ENCODE measurements around the gene ZCCHC18. TPM values are rescaled to one million over a fixed set of nuclear protein-coding genes. Genes with fewer than 3 reads are reported as not detected.
A peak's percentile ranks its signal among the peaks of the same experiment; 100 is the strongest.

Gene ZCCHC18
- total RNA-seq, 4 donors from 2014 or later = 0.42 TPM; not detected in 3

GRCh38 chrX:104156630-104157529 lies 44.6 kb downstream of the ZCCHC18 start, which contains the start of gene SLC25A53:
Gene SLC25A53 (minus strand): TSS chrX:104157009. CDS start chrX:104105257, 51,752 bp downstream.
- Histone ChIP-seq H3K4me3 (peak within 1 kb of the TSS; percentile 55), H3K36me3 (no peaks in the 10 kb centered on the region), H3K27me3 (no peaks in the 10 kb centered on the region), H3K27ac (peak within 1 kb of the TSS; percentile 92), H3K4me1 (peaks cover 9% of the 10 kb centered on the region), H3K9me3 (no peaks in the 10 kb centered on the region)
- DNase-seq (ENCODE audit: low spot score in 2 of 2) = peak; percentile 86 to 87
- peak in 1 of 2 donors; percentile 28 for TF ChIP-seq POLR2A (IDR thresholded peaks at IDR 0.05)
- TF ChIP-seq POLR2AphosphoS5 (IDR thresholded peaks at IDR 0.05) = peak in 2 of 3 donors; percentile 41 to 72
- TF ChIP-seq, protein P1, sequence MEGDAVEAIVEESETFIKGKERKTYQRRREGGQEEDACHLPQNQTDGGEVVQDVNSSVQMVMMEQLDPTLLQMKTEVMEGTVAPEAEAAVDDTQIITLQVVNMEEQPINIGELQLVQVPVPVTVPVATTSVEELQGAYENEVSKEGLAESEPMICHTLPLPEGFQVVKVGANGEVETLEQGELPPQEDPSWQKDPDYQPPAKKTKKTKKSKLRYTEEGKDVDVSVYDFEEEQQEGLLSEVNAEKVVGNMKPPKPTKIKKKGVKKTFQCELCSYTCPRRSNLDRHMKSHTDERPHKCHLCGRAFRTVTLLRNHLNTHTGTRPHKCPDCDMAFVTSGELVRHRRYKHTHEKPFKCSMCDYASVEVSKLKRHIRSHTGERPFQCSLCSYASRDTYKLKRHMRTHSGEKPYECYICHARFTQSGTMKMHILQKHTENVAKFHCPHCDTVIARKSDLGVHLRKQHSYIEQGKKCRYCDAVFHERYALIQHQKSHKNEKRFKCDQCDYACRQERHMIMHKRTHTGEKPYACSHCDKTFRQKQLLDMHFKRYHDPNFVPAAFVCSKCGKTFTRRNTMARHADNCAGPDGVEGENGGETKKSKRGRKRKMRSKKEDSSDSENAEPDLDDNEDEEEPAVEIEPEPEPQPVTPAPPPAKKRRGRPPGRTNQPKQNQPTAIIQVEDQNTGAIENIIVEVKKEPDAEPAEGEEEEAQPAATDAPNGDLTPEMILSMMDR (IDR thresholded peaks at IDR 0.05) = no peak
- TF ChIP-seq EP300 (IDR thresholded peaks at IDR 0.05) = no peak
- 44% methylated on average over 44 of the region's 44 CpGs for WGBS

Other genes with a start within 250 kb of the ZCCHC18 start
- 1 to 10 TPM in 3 of 4 donors, under 1 TPM in 1; 0.83 to 3.4 (median 2.4) TPM for gene TMSB15B, start 149.9 kb upstream of the ZCCHC18 start, total RNA-seq
- gene H2BW1, start 98.8 kb upstream of the ZCCHC18 start, total RNA-seq = not detected
- gene H2BW2, start 72.6 kb upstream of the ZCCHC18 start, total RNA-seq = not detected
- gene TMSB15C, start 36.3 kb upstream of the ZCCHC18 start, total RNA-seq = 1 to 10 TPM in 3 of 4 donors, under 1 TPM in 1; 0.25 to 4.7 (median 1.2) TPM
- 10 to 100 TPM in 1 of 4 donors, 1 to 10 TPM in 3; 5.5 to 22.0 (median 7.6) TPM for gene SLC25A53, start 44.5 kb downstream of the ZCCHC18 start, total RNA-seq
- 10 to 100 TPM; 10.7 to 18.3 (median 16.9) TPM for gene FAM199X, start 53.9 kb downstream of the ZCCHC18 start, total RNA-seq
- not detected for gene ESX1, start 142.4 kb downstream of the ZCCHC18 start, total RNA-seq

Data from suprapubic skin (tissue), 4 donors.